ENCODE data around the gene EPHB3.
"Not testable (repeated sequence)": the region's sequence is repeated elsewhere in the genome, so short reads cannot be mapped to it uniquely, and the experiment has no call there.

GRCh38 chr3:184622156-184622555, 60.6 kb downstream of the EPHB3 start:
- TF ChIP-seq, protein P1, sequence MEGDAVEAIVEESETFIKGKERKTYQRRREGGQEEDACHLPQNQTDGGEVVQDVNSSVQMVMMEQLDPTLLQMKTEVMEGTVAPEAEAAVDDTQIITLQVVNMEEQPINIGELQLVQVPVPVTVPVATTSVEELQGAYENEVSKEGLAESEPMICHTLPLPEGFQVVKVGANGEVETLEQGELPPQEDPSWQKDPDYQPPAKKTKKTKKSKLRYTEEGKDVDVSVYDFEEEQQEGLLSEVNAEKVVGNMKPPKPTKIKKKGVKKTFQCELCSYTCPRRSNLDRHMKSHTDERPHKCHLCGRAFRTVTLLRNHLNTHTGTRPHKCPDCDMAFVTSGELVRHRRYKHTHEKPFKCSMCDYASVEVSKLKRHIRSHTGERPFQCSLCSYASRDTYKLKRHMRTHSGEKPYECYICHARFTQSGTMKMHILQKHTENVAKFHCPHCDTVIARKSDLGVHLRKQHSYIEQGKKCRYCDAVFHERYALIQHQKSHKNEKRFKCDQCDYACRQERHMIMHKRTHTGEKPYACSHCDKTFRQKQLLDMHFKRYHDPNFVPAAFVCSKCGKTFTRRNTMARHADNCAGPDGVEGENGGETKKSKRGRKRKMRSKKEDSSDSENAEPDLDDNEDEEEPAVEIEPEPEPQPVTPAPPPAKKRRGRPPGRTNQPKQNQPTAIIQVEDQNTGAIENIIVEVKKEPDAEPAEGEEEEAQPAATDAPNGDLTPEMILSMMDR (IDR thresholded peaks at IDR 0.05) = not testable (repeated sequence)
- TF ChIP-seq POLR2A (IDR thresholded peaks at IDR 0.05); POLR2AphosphoS5 (IDR thresholded peaks at IDR 0.05); EP300 (IDR thresholded peaks at IDR 0.05; ENCODE audit: low read depth): not testable (repeated sequence)
